ENCODE data around the gene CALCOCO1. TPM values are rescaled to one million over a fixed set of nuclear protein-coding genes. Genes with fewer than 3 reads are reported as not detected.

The CALCOCO1 gene
- total RNA-seq, 1 experiment from 2014 or later, result 27.0 TPM

DNA sequence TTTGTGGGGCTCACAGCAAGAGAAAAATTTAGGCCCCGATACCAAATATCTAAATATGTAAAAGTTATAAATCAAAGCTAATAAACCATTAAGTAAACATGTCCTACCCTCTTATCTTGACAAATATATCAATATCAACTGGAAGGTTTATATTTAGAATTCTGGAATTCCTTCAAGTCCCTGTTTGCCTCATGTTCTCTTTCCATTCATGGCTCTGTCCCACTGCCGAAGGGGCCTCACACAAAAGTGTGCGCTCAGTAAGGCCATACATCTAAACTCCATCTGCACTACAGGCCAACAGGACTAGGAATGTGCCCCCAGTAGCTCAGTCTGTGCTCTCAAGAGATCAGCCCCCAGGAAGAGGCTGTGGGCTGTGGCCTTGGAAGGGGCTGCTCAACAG is 40.8 kb downstream of the CALCOCO1 start:
- ATAC-seq (no peak), DNase-seq (ENCODE audit: low spot score) (no peak)
- Mint-ChIP-seq H3K27me3 (ENCODE audit: low read depth) (no peaks in the 10 kb centered on the region; the same call in 1 of the 2 replicates), H3K4me3 (no peak overlapping the region), H3K27ac (no peak overlapping the region), H3K4me1 (peaks cover 15% of the 10 kb centered on the region), H3K36me3 (no peaks in the 10 kb centered on the region), H3K9me3 (peaks cover 3% of the 10 kb centered on the region; the same call in 1 of the 2 replicates)
- POLR2A ChIA-PET, result no interaction called here
- TF ChIP-seq FOXP1 (CRISPR knock-in tag; IDR thresholded peaks at IDR 0.05; ENCODE audit: borderline replicate concordance) (no peak), TEAD1 (CRISPR knock-in tag; IDR thresholded peaks at IDR 0.05) (no peak), CREB1 (CRISPR knock-in tag; IDR thresholded peaks at IDR 0.05) (no peak), SP1 (CRISPR knock-in tag; conservative IDR thresholded peaks at IDR 0.05) (no peak), ZNF138 (CRISPR knock-in tag; conservative IDR thresholded peaks at IDR 0.05) (no peak), TCF7 (CRISPR knock-in tag; IDR thresholded peaks at IDR 0.05; ENCODE audit: low read depth) (no peak), ZNF671 (CRISPR knock-in tag; IDR thresholded peaks at IDR 0.05) (no peak)
- TF ChIP-seq, protein P1, sequence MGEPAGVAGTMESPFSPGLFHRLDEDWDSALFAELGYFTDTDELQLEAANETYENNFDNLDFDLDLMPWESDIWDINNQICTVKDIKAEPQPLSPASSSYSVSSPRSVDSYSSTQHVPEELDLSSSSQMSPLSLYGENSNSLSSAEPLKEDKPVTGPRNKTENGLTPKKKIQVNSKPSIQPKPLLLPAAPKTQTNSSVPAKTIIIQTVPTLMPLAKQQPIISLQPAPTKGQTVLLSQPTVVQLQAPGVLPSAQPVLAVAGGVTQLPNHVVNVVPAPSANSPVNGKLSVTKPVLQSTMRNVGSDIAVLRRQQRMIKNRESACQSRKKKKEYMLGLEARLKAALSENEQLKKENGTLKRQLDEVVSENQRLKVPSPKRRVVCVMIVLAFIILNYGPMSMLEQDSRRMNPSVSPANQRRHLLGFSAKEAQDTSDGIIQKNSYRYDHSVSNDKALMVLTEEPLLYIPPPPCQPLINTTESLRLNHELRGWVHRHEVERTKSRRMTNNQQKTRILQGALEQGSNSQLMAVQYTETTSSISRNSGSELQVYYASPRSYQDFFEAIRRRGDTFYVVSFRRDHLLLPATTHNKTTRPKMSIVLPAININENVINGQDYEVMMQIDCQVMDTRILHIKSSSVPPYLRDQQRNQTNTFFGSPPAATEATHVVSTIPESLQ (CRISPR knock-in tag; IDR thresholded peaks at IDR 0.05), result no peak
- TF ChIP-seq, protein P2, sequence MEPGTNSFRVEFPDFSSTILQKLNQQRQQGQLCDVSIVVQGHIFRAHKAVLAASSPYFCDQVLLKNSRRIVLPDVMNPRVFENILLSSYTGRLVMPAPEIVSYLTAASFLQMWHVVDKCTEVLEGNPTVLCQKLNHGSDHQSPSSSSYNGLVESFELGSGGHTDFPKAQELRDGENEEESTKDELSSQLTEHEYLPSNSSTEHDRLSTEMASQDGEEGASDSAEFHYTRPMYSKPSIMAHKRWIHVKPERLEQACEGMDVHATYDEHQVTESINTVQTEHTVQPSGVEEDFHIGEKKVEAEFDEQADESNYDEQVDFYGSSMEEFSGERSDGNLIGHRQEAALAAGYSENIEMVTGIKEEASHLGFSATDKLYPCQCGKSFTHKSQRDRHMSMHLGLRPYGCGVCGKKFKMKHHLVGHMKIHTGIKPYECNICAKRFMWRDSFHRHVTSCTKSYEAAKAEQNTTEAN (CRISPR knock-in tag; IDR thresholded peaks at IDR 0.05), result no peak
- CTCF ChIA-PET, result interaction anchor here (0.8 to 2.3 kb wide), 6 partner anchors 9 to 143 kb away, joined by 3 to 9 read pairs (median 6); partner anchors contain the start of gene ATP5MC2

DNA sequence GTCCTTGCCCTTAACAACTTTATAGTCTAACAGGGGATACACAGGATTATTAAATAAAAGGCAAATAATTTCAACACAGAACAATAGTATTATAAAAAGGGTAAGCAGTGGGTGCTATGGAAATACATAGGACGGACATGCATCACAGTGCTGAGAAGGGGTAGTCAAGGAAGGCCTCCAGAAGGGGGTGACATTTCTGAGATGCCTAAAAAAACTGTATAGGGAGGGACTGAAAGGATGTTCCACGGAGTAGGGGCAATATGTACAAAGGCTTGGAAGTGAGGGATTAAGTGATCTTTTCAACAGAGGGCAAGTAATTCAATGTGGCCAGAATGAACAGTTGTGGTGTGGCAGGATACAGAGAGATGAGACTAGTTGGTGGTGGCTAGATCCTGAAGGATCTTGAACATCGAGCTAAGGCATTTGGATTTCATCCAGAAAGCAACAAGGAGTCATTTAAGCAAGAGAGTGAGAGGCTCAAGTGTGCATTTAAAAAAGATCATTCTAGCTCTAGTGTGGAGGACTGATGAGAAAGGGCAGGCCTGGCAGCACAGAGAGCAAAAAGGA is 42.5 kb downstream of the CALCOCO1 start:
- no peaks in the 10 kb centered on the region; the same call in 1 of the 2 replicates for H3K27me3 Mint-ChIP-seq (ENCODE audit: low read depth)
- H3K4me3 Mint-ChIP-seq, result no peak overlapping the region
- peaks cover 15% of the 10 kb centered on the region for H3K4me1 Mint-ChIP-seq
- ChIA-PET CTCF (interaction anchor here (0.6 to 2.4 kb wide), 4 partner anchors 9 to 73 kb away, joined by 3 to 10 read pairs (median 4); partner anchors contain the start of gene ATP5MC2), POLR2A (interaction anchor here (0.6 kb wide), 1 partner anchor 614 kb away, joined by 3 read pairs; no protein-coding TSS in a partner anchor)
- H3K9me3 Mint-ChIP-seq, result peaks cover 3% of the 10 kb centered on the region; the same call in 1 of the 2 replicates
- ATAC-seq (peak; percentile 55), DNase-seq (ENCODE audit: low spot score) (no peak)
- H3K27ac Mint-ChIP-seq, result no peak overlapping the region
- TF ChIP-seq, protein P3, sequence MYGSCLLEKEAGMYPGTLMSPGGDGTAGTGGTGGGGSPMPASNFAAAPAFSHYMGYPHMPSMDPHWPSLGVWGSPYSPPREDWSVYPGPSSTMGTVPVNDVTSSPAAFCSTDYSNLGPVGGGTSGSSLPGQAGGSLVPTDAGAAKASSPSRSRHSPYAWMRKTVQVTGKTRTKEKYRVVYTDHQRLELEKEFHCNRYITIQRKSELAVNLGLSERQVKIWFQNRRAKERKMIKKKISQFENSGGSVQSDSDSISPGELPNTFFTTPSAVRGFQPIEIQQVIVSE (CRISPR knock-in tag; IDR thresholded peaks at IDR 0.05; ENCODE audit: borderline replicate concordance), result no peak
- H3K36me3 Mint-ChIP-seq, result no peaks in the 10 kb centered on the region

DNA sequence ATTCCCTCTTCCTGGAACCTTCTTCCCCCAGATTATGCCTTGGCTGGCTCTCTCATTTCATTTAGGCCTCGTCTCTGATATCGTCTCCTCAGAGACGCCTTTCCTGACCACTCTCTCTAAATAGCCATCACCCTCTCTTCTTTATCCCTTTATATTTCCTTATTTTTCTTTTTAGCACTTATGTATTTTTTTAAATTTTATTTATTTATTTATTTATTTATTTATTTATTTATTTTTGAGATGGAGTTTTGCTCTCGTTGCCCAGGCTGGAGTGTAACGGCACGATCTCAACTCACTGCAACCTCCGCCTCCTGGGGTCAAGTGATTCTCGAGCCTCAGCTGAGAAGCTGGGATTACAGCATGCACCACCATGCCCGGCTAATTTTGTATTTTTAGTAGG is 43.3 kb downstream of the CALCOCO1 start:
- H3K9me3 Mint-ChIP-seq, result peaks cover 3% of the 10 kb centered on the region; the same call in 1 of the 2 replicates
- TF ChIP-seq TCF7 (CRISPR knock-in tag; IDR thresholded peaks at IDR 0.05; ENCODE audit: low read depth) (no peak), ATF1 (CRISPR knock-in tag; IDR thresholded peaks at IDR 0.05) (no peak), HMGA2 (CRISPR knock-in tag; IDR thresholded peaks at IDR 0.05) (peak; percentile 49; the same call in 1 of the 2 replicates), OVOL2 (CRISPR knock-in tag; IDR thresholded peaks at IDR 0.05; ENCODE audit: borderline replicate concordance) (no peak)
- TF ChIP-seq, protein P4, sequence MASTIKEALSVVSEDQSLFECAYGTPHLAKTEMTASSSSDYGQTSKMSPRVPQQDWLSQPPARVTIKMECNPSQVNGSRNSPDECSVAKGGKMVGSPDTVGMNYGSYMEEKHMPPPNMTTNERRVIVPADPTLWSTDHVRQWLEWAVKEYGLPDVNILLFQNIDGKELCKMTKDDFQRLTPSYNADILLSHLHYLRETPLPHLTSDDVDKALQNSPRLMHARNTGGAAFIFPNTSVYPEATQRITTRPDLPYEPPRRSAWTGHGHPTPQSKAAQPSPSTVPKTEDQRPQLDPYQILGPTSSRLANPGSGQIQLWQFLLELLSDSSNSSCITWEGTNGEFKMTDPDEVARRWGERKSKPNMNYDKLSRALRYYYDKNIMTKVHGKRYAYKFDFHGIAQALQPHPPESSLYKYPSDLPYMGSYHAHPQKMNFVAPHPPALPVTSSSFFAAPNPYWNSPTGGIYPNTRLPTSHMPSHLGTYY (CRISPR knock-in tag; IDR thresholded peaks at IDR 0.05), result no peak

More for the DNA sequence above, 43.3 kb downstream of the CALCOCO1 start:
- ChIA-PET POLR2A (no interaction called here), CTCF (interaction anchor here (1.1 to 2.4 kb wide), 5 partner anchors 60 to 141 kb away, joined by 3 to 10 read pairs (median 4); no protein-coding TSS in a partner anchor)
- Mint-ChIP-seq H3K27me3 (ENCODE audit: low read depth) (no peaks in the 10 kb centered on the region; the same call in 1 of the 2 replicates), H3K4me3 (no peak overlapping the region), H3K4me1 (peaks cover 22% of the 10 kb centered on the region), H3K27ac (no peak overlapping the region), H3K36me3 (no peaks in the 10 kb centered on the region)
- ATAC-seq (no peak), DNase-seq (ENCODE audit: low spot score) (no peak)

All from WTC11 (cell line).